HFF-Myc (cell line): Measurements from ENCODE around the gene SRR.

Source experiments
- DNase-seq: peaks from one replicate; pipeline ENCODE4 v3.0.0-alpha.2; 2011; ENCODE audit warnings: low read depth; ENCODE audit errors: extremely low read depth
- H3K4me3 ChIP-seq: replicated peaks from 2 replicates; pipeline ENCODE4 v1.5.1; 2011; ENCODE audit warnings: low read depth, mild to moderate bottlenecking, control low read depth, low read length
- CTCF ChIP-seq: IDR thresholded peaks from 2 replicates; pipeline ENCODE4 v1.5.1; 2012; ENCODE audit warnings: mild to moderate bottlenecking, low read depth, low read length, control low read depth; ENCODE audit errors: missing control alignments

The SRR gene

GRCh38 chr17:2277429-2278170 is 26.1 kb upstream of the SRR start:
- no peak for TF ChIP-seq CTCF
- no peak overlapping the region for H3K4me3 ChIP-seq
- no peak for DNase-seq

- H3K4me3 ChIP-seq, result no peak overlapping the region
- no peak for TF ChIP-seq CTCF
- no peak for DNase-seq
Observed at GRCh38 chr17:2279707-2280106, 24.0 kb upstream of the SRR start.

GRCh38 chr17:2282297-2282873 is 21.4 kb upstream of the SRR start:
- TF ChIP-seq CTCF, result peak; percentile 41
- peak; percentile 70 for DNase-seq
- no peak overlapping the region for H3K4me3 ChIP-seq

- H3K4me3 ChIP-seq, result no peak overlapping the region
- DNase-seq, result no peak
- TF ChIP-seq CTCF, result no peak
Observed at GRCh38 chr17:2283302-2283701, 20.4 kb upstream of the SRR start.

GRCh38 chr17:2289878-2290478 is 13.8 kb upstream of the SRR start:
- TF ChIP-seq CTCF, result no peak
- no peak overlapping the region for H3K4me3 ChIP-seq
- DNase-seq, result no peak

GRCh38 chr17:2292100-2292499 is 11.7 kb upstream of the SRR start:
- no peak for DNase-seq
- no peak overlapping the region for H3K4me3 ChIP-seq
- TF ChIP-seq CTCF, result no peak
